Neural progenitor cell (in vitro differentiated cells): Measurements from ENCODE around the gene ODF2L.

Experiments used
- CTCF ChIP-seq: fragments of 200-600 bp; sonication (generic); IDR thresholded peaks from 2 replicates; pipeline ENCODE4 v1.5.1; 2017; ENCODE audit warnings: antibody characterized with exemption, mild to moderate bottlenecking
- EZH2phosphoT487 ChIP-seq: fragments of 200-600 bp; sonication (generic); IDR thresholded peaks from 2 replicates; pipeline ENCODE4 v1.6.1; 2017; ENCODE audit warnings: antibody characterized with exemption

GRCh38 chr1:86378813-86379212, 17.3 kb downstream of the ODF2L start:
- TF ChIP-seq EZH2phosphoT487 (no peak), CTCF (no peak)
